Cardiac fibroblast (primary cell): ENCODE measurements around the gene SPACDR.

Experiments
- DNase-seq, 2 donors: peaks; one replicate each; pipeline versions ENCODE4 v3.0.0 to v3.0.0-alpha.2; 2010; ENCODE audit warnings: low read depth in 2 of 2
- H3K4me3 ChIP-seq, 2 donors: replicated peaks in 1 of 2; 1 replicate in 1 of 2; 2 replicates in 1 of 2; pipeline ENCODE4 v1.5.1; 2011; ENCODE audit warnings: low read depth in 2 of 2, low read length in 2 of 2, mild to moderate bottlenecking in 2 of 2, moderate library complexity in 1 of 2
- TF ChIP-seq, protein P1 (sequence below): IDR thresholded peaks from one replicate; pipeline ENCODE4 v1.5.1; 2011; ENCODE audit warnings: low read depth, mild to moderate bottlenecking, low read length, inconsistent platforms

Gene SPACDR

DNA sequence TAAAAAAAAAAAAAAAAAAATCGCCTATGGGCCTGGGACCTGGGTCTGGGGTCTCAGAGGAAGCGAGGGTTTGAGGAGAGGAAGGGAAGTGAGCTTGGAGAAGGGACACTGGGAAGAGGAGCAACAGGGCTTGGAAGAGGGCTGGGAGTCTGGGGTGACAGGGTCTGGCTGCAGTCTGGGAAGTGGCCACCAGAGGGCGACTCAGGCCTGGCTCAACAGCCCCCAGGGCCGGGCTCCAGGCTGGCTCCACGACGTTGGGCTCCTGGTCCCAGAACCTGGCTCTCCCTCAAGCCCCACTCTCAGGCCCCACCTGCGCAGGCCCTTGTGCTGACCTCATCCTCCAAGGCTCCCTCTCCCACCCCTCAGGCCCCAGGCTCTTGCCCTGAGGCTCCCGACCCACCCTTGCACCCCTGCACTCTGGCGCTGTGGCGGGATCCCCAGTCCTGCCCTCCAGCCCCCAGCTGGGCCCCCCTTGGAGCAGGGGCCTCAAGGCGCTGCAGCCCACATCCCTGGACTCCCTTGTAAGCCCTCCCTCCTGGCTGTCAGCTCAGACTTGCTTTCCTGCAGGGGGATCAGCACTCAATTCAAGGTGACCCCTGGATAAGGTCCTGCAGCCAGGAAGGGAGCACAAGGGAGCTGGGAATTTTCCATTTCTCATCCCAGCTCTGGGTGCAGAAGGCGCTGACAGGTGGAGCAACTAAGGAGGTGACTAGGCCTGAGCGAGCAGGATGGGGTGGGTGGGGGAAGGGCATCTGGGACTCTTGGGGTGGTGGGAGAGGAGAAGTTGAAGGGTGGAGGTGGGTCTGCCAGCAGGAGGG is 5.4 kb upstream of the SPACDR start:
- no peak overlapping the region for H3K4me3 ChIP-seq
- DNase-seq = peak; percentile 79 to 83
- TF ChIP-seq, protein P1, sequence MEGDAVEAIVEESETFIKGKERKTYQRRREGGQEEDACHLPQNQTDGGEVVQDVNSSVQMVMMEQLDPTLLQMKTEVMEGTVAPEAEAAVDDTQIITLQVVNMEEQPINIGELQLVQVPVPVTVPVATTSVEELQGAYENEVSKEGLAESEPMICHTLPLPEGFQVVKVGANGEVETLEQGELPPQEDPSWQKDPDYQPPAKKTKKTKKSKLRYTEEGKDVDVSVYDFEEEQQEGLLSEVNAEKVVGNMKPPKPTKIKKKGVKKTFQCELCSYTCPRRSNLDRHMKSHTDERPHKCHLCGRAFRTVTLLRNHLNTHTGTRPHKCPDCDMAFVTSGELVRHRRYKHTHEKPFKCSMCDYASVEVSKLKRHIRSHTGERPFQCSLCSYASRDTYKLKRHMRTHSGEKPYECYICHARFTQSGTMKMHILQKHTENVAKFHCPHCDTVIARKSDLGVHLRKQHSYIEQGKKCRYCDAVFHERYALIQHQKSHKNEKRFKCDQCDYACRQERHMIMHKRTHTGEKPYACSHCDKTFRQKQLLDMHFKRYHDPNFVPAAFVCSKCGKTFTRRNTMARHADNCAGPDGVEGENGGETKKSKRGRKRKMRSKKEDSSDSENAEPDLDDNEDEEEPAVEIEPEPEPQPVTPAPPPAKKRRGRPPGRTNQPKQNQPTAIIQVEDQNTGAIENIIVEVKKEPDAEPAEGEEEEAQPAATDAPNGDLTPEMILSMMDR = peak; percentile 95

DNA sequence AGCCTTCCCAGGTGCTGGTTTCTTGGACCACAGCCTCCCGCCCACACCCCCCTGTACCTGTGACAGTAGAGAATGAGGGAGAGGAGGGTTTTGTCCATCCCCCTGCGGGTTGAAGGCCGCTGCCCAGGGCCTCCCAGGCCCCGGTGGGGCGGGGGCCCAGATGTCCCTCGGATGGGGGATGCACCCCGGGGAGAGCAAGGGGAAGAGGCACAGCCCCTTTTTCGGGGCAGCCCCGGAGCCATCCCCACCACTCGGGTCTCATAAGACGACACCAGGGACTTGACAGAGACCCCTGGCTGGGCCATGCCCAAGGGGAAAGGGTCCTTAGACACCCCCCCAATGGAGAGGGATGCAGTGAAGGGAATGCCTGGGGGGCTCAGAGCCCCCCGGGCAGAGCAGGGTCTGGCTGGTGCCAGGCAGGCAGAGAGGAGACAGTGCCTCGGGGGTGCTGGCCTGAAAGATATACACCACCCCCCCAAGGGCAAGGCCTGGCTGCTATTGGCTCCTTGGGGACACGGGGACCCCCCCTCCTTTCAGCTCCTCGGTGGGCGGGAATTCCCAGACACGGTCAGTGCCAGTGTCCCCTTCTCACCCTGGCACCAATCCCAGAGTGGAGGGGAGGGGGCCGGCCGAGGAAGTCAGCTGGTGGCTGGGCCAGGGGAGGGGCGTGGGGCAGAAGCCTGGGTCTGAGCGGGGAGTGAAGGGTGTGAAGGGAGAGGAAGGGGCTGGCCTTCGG is 3.7 kb upstream of the SPACDR start:
- TF ChIP-seq, protein P1 = no peak
- DNase-seq = no peak

DNA sequence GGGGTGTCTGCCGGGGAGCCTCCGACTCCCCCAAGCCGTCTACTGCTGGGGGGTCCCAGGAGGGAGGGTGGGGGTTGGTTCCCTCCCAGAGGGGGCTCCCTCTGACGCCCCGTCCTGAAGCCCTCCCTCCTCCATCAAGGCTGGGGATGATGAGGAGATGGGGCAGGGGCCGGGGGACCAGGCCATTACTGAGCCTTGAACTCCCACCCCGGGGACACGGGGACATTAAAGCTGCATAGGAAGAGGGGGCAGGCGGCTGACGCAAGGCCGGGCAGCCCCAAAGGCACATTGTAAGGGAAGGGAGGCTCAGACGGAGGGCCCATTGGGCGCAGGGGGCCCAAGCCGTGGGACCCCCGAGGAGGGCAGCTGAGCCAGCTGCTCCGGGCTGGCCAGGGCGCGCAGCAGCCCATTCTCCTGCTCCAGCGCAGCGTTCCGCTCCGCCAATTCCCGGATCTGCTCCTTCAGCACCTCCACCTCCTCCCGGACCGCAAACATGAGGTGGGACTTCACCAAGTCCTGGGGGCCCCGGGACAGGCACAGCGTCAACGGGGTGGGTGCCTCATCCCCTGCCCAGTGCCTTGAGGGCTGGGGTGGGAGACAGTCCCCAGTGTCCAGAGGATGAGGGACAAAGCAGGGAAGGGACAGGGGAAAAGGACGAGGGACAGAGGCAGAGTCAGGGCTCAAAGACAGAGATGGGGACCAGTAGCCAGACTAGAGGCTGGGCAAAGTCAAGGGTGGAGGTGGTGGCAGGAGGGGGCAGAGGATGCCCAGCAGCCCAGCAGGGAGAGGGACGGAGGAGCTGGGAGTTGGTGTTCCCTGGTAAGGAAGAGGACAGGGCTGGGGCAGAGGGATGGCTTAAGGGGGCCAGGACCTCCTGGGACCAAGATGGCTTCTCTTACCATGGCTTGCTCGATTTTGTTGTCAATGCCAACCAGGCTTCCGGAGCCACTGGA is 2.9 kb upstream of the SPACDR start:
- TF ChIP-seq, protein P1 = no peak
- no peak overlapping the region for H3K4me3 ChIP-seq

More for the DNA sequence above, 3.7 kb upstream of the SPACDR start:
- H3K4me3 ChIP-seq = no peak overlapping the region

DNA sequence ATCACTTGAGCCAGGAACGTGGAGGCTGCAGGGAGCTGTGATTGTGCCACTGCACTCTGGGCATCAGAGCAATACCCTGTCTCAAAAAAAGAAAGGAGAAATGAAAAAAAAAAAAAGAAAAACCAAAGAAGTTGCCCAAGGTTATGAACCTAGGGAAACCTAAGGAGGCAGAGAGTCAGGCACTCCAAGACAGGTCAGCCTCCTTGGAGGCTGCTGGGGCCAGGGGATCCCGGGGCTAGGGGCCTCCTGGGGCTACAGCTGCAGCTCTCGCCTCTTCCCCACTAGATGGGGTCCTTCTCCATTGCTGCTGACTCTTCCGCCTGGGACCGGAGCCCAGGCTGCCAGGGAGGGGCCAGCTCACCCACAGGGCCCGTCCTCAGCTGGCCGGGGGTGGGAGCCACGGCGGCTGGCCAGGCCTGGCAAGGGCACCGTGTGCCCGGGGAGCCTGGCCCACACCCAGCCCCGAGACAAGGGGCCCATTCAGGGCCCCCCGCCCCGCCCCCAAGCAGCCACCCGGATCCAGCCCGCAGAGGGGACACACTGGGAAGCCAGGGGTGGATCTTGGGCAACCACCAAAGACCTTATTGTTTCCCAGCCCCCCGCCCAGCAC is 1.7 kb upstream of the SPACDR start:
- no peak overlapping the region for H3K4me3 ChIP-seq
- TF ChIP-seq, protein P1 = peak; percentile 80
- peak; percentile 74 to 89 for DNase-seq

More for the DNA sequence above, 2.9 kb upstream of the SPACDR start:
- no peak for DNase-seq

DNA sequence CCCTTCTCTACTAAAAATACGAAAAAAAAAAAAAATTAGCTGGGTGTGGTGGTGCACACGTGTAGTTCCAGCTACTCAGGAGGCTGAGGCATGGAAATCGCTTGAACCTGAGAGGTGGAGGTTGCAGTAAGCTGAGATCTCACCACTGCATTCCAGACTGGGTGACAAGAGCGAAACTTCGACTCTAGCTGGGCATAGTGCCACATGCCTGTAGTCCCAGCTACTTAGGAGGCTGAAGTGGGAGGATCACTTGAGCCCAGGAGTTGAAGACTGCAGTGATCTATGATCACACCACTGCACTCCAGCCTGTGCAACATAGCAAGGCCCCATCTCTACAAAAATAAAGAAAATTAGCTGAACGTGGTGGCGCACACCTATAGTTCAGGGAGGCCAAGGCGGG is 1.2 kb upstream of the SPACDR start:
- no peak overlapping the region for H3K4me3 ChIP-seq
- TF ChIP-seq, protein P1 = no peak
- peak in 1 of 2 donors; percentile 29 for DNase-seq

DNA sequence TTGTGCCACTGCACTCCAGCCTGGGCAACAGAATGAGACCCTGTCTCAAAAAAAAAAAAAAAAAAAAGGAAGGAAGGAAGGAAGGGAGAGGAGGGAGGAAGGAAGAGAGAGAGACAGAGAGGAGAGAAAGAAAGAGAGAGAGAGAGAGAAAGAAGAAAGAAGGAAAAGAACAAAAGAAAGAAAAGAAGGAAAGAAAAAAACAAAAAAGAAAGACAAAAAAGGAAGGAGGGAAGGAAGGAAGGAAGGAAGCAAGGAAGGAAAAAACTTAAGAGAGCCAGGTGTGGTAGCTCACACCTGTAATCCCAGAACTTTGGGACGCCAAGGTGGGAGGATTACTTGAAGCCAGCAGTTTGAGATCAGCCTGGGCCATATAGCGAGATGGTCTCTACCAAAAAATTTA is 731 bp upstream of the SPACDR start:
- no peak overlapping the region for H3K4me3 ChIP-seq
- TF ChIP-seq, protein P1 = no peak
- DNase-seq = no peak
